Eye (tissue), 1 donor: ENCODE results near the gene GIT2.

Source experiments
- DNase-seq: peaks from one replicate; pipeline ENCODE4 v3.0.0-alpha.2; 2015

GIT2 gene

DNA sequence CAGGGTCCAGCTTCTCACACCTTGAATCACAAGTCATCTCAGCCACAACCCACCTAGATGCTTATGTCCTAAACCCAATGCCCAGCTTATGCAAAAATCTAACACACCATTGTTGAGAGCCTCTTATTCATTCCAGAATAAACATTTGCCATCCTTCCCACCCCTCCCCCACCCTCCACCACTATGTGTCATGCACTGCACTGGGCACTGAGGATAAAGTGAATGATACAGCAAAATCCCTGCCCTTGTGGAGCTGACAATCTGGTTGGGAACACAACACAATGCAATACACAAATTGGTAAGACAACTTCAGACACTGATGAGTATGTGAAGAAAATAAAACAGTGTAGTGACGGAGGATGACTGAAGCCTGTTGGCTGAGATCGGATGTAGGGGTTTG lies 114.4 kb downstream of the GIT2 start:
- no peak for DNase-seq

GRCh38 chr12:109880938-109881337 lies 115.2 kb downstream of the GIT2 start:
- DNase-seq = peak; percentile 39

DNA sequence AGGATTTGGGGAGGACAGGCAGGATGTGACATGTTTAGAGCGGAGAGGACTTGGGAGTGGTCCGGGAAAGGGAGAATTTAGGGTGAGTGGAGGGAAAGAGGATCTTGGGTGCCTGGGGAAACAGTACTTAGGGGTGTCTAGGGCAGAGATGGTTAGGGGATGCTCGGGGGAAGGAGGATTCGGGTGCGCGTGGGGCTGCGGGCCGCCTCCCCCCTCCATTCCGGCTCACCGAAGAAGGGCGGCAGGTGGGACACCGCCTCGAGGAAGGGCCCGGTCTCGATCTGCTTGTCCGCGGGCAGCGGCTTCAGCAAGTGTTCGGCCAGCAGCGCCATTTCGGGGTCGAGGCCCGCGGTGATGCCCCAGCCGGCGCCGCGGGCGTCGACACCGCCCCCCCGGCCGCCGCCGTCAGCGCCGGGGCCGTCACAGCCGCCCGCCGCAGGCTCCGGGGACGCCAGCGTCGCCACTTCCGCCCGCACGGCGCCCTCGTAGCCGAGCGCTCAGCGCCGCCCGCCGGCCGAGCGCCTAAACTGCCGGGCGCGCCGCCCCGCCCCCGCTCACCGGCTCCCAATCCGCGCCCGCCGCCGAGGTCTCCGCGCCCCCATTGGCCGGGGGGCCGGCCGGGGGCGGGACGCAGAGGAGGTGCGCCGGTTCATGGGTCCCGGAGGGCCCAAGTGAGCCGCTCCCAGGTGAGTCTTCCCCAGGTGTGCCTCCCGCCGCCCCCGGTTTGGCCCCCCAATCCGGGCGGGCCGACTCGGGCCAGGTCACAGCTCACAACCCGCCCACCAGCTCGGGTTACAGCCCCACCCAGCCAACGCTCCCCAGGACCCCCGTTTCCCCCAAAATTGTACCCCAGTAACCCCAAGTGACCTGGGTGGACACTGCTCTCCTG lies 115.9 kb downstream of the GIT2 start, which contains the start of gene GLTP:
Gene GLTP, minus strand, starts transcription at position 499 of the 889 bp plus-strand sequence. Its CDS starts 167 bp downstream, at position 332.
- peak; percentile 94 for DNase-seq
